Loucy (cell line): ENCODE data around the gene TBX10.

Source experiments
- CTCF ChIP-seq: fragments of 200-600 bp; sonication (generic); conservative IDR thresholded peaks from 2 replicates; pipeline ENCODE4 v1.5.1; 2014; ENCODE audit warnings: mild to moderate bottlenecking, antibody characterized with exemption, low read length
- EZH2phosphoT487 ChIP-seq: fragments of 200-600 bp; IDR thresholded peaks from 2 replicates; pipeline ENCODE4 v1.6.1; 2018; ENCODE audit warnings: antibody characterized with exemption, mild to moderate bottlenecking, moderate library complexity, borderline replicate concordance

- TF ChIP-seq CTCF (no peak), EZH2phosphoT487 (no peak)
Measured at GRCh38 chr11:67667490-67668191, 28.1 kb upstream of the TBX10 start.
